ACHN (cell line): ENCODE measurements around the gene PARVB.

Experiments used
- DNase-seq: peaks from one replicate; pipeline ENCODE4 v3.0.0-alpha.2; 2015
- in situ Hi-C: cut with HindIII; loops from 2 replicates; pipeline ENCODE4 v1.10.0; 2017; ENCODE audit warnings: low sequenced_read_pairs, low pct_ligation_motif_present, low pct_unique_long_range_greater_than_20kb

PARVB gene

GRCh38 chr22:44209343-44209742, 185.2 kb downstream of the PARVB start:
- in situ Hi-C loops: no loop called here
- DNase-seq: no peak

GRCh38 chr22:44210722-44211121, 186.6 kb downstream of the PARVB start:
- no peak for DNase-seq
- in situ Hi-C loops: no loop called here

- in situ Hi-C loops: no loop called here
- DNase-seq: no peak
Measured at GRCh38 chr22:44211256-44211945, 187.3 kb downstream of the PARVB start.

DNA sequence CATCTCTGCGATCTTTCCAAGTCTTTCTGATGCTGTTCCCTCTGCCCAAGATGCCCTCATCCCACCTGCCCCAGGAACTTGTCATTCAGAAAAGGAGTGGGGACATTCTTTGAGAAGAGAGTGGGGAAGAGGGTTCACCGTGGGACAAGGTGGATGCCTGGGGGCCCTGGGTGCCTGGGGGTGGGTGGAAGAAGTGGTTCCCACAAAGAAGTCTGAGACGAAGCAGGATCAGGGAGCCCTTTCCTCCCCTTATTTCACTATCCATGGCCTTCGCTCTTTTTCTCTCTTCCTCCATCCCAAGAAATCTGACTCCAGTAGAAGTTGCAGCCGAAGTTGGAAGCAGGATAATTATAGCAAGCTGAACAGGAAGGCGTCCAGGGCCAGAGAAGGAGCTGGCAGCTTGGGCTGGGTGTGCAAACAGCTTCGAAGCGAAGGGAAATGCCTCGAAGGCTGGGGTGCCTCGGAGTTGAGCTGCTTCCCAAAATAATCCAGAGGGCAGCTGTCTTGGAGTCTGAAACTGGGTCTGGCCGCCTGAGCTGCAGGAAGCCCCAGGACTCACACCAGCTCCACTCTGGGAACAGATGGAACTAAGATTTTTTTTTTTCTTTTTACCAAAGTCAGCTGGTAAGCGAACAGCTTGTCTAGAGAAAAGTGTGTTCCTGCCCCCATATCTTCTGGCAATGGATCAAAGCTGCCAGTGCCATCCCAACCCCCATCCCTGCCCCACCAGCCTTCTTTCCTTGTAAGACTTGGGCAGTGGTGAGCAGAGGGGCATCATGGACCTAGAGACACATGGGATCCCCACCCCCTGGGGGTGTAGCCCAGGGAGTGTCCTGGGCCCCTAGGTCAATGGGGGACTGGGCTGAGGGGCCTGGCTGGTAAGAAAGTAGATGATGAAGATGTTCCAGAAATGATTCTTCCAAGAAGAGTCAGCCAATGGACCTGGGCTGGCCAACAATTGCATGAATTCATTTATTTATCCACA, 188.1 kb downstream of the PARVB start:
- in situ Hi-C loops: no loop called here
- no peak for DNase-seq

- in situ Hi-C loops: no loop called here
- no peak for DNase-seq
Measured at GRCh38 chr22:44212936-44213335, 188.8 kb downstream of the PARVB start.

DNA sequence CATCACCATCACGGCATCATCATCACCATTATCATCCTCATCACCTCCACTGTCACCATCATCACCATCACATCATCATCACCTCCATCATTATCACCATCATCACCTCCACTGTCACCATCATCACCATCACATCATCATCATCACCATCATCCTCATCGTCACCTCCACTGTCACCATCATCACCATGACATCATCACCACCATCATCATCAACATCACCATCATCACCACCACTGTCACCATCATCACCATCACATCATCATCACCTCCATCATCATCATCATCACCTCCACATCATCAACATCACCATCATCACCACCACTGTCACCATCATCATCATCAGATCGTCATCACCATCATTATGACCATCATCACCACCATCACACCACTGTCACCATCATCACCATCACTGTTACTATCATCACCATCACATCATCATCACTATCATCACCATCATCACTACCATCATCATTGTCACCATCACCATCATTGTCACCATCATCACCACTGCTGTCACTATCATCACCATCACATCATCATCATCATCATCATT, 189.5 kb downstream of the PARVB start:
- no peak for DNase-seq
- in situ Hi-C loops: no loop called here

DNA sequence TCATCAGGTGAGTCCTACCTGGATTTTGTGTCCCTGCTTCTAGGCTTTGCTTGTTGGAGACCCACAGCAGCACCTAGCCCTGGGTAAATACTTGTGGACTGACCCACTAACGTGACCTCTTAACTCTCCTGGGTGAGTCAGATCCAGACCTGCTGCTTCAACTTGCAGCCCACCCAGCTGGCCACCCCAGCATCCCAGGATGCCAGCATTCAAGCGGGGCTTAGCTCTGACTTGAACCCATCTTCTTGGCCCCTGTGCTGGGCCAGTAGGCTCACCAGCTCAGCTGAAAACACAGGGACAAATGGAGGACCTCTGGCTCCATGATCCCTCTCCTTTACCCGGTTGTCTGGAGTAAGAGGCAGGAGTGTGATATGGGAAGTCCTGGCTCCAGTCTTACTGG, 190.1 kb downstream of the PARVB start:
- no peak for DNase-seq
- in situ Hi-C loops: no loop called here

- no peak for DNase-seq
- in situ Hi-C loops: no loop called here
Measured at GRCh38 chr22:44214764-44215163, 190.7 kb downstream of the PARVB start.

GRCh38 chr22:44215287-44215686, 191.2 kb downstream of the PARVB start:
- in situ Hi-C loops: no loop called here
- DNase-seq: no peak

DNA sequence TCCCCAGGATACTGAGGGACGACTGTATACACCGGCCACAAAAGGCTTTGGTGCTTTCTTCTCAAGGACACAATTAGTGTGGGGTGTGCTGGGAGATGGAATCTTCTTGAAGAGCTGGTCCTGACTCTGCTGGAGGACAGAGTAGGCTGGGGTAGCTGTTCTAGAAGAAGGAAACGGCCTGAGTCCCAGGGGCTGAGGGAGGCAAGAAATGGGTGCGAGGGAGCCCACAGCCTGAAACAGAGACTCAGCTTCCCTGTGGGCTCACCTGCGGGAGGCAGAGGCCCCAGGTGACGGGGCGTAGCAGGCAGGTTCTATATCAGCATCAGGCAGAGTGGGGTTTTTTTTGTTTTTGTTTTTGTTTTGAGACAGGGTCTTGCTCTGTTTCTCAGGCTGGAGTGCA, 193.2 kb downstream of the PARVB start:
- in situ Hi-C loops: no loop called here
- DNase-seq: no peak

DNA sequence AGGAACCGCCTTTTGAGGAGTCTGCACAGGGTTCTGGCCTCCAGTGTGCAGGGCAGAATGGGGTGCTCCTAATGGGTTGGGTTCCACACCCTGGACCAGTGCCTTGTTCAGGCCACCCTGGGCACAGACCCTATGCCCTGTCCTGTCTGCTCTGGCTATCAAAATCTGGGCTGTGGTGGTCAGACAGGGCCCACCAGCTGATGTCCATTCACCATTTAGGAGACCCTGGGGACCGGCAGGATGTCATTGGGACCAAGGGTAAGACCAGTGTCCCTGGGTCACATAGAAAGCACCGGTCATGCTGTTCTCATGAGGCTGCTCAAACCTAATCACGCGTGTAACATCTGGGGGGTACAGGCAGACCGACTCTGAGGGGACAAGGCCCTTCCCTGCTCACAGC, 194.0 kb downstream of the PARVB start:
- in situ Hi-C loops: no loop called here

DNA sequence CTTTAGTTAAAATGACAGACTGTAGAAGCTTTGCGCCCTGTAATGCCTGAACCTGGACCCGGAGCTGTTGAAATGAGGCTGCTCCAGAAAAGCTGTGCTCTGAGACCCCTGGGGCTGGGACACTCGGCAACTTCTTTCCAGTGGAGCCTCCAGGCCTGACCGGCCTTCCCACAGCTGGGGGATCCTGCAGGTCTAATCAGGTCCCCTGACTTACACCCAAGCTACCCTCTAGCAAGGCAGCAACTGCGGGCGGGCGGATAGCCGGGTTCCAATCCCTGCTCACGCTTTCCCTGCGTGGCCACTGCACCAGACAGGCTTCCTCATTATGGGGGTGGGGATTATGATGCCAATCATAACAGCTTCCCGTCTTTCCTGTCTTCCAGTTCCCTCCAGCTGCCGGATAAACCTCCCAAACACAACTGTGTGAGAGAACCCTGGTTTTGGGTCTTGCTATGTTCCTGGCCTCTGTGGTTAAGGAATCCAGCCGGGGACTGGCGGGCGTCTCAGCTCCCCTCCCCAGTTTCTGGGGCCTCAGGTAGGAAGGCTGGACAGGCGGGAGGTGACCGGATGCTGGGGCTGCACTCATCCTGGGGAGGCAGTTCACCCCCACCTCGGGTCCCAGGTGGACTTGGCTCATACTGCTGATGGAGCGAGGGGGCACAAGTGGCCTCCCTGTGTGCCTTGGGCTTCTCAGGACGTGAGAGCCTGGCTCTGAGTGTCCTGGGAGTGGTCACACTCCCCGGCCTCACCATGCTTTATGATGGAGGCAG, 195.2 kb downstream of the PARVB start:
- in situ Hi-C loops: no loop called here
- DNase-seq: no peak

More for the DNA sequence above, 194.0 kb downstream of the PARVB start:
- no peak for DNase-seq

GRCh38 chr22:44220727-44221680, 196.9 kb downstream of the PARVB start:
- no peak for DNase-seq
- in situ Hi-C loops: no loop called here

DNA sequence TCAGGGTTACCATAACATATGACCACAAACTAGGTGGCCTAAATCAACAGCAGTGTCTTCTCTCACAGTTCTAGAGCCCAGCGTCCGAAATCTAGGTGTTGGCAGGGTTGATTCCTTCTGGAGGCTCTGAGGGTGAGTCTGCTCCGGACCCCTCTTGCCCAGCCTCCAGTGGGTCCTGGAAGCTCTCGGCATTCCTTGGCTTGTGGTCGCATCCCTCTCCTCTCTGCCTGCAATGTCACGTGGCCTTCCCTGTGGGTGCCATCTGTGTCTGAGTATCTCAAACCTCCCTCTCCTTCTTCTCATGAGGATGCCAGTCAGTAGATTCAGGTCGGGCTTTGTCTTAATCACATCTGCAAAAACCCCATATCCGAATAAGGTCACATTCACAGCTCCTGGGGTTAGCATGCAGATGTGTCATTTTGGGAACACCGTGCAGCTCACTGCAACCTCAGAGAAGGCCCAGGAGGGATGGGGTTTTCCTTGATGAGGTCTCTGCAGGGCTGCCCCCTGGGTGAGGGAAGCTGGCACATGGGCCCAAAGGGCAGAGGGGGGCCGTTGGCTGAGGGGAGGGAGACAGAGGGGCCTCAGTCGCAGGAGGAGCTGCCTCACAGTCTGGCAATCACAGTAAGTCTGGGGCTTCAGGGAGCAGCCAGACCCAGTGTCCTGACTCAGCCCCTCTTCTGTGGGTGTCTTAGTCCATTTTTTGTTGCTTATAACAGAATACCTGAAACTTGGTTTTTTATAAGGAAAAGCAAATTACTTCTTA, 197.8 kb downstream of the PARVB start:
- in situ Hi-C loops: no loop called here
- no peak for DNase-seq
